Spleen (tissue), 7 donors: ENCODE measurements around the gene DES.

Source experiments
- CTCF ChIP-seq, 11 experiments: fragments of 200-600 bp in 7 of 11; fragments of 450-650 bp in 4 of 11; sonication (generic) in 4 of 11; IDR thresholded peaks in 8 of 11; conservative IDR thresholded peaks in 3 of 11; 1 replicate in 7 of 11; 2 replicates in 4 of 11; pipeline versions ENCODE4 v1.4.0 to v1.8.0; 2016 to 2021; ENCODE audit warnings: antibody characterized with exemption in 11 of 11, inconsistent platforms in 4 of 11, mild to moderate bottlenecking in 1 of 11
- POLR2A ChIP-seq, 3 donors: fragments of 450-650 bp; IDR thresholded peaks; one replicate each; pipeline ENCODE4 v1.5.1; 2017; ENCODE audit warnings: antibody characterized with exemption in 3 of 3, mild to moderate bottlenecking in 1 of 3
- POLR2AphosphoS5 ChIP-seq, 3 donors: sonication (generic); formaldehyde crosslinking; IDR thresholded peaks; one replicate each; pipeline ENCODE4 v1.5.1; 2017; ENCODE audit warnings: antibody characterized with exemption in 3 of 3
- donor health status: DM: no; HTN: no; CAD: no; lungs with moderate emphysema.
- donor health status: DM: no; HTN: no; CAD: no.
- donor health status: DM: no; HTN: no; CAD: no.

GRCh38 chr2:219401606-219402005 is 16.6 kb upstream of the DES start:
- no peak for TF ChIP-seq CTCF (IDR thresholded peaks at IDR 0.05 in 8 of 11, conservative IDR thresholded peaks at IDR 0.05 in 3 of 11)
- TF ChIP-seq POLR2AphosphoS5 (IDR thresholded peaks at IDR 0.05) = no peak
- TF ChIP-seq POLR2A (IDR thresholded peaks at IDR 0.05) = no peak
